Cardiac fibroblast (primary cell): ENCODE measurements around the gene KDM1B.

ENCODE experiments used
- DNase-seq, 2 donors: peaks; one replicate each; pipeline versions ENCODE4 v3.0.0 to v3.0.0-alpha.2; 2010; ENCODE audit warnings: low read depth in 2 of 2
- H3K4me3 ChIP-seq, 2 donors: replicated peaks in 1 of 2; 1 replicate in 1 of 2; 2 replicates in 1 of 2; pipeline ENCODE4 v1.5.1; 2011; ENCODE audit warnings: low read depth in 2 of 2, low read length in 2 of 2, mild to moderate bottlenecking in 2 of 2, moderate library complexity in 1 of 2
- TF ChIP-seq, protein P1 (sequence below): IDR thresholded peaks from one replicate; pipeline ENCODE4 v1.5.1; 2011; ENCODE audit warnings: low read depth, mild to moderate bottlenecking, low read length, inconsistent platforms

The KDM1B gene

DNA sequence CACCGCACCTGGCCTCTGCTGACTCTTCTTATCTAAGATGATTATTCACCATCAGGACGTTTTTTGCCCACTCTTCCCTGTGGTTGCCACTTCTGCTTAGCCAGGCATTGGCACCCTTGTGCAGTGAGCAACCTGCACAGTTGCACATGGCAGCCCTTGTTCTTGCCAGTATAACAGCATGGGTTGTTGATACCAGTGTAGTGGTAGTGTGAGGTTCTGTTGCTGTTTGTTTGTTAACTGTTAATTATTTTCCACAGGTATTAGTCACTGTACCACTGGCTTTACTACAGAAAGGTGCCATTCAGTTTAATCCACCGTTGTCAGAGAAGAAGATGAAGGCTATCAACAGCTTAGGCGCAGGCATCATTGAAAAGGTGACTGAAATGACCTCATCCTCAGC lies 57.0 kb downstream of the KDM1B start:
- DNase-seq = no peak
- TF ChIP-seq, protein P1, sequence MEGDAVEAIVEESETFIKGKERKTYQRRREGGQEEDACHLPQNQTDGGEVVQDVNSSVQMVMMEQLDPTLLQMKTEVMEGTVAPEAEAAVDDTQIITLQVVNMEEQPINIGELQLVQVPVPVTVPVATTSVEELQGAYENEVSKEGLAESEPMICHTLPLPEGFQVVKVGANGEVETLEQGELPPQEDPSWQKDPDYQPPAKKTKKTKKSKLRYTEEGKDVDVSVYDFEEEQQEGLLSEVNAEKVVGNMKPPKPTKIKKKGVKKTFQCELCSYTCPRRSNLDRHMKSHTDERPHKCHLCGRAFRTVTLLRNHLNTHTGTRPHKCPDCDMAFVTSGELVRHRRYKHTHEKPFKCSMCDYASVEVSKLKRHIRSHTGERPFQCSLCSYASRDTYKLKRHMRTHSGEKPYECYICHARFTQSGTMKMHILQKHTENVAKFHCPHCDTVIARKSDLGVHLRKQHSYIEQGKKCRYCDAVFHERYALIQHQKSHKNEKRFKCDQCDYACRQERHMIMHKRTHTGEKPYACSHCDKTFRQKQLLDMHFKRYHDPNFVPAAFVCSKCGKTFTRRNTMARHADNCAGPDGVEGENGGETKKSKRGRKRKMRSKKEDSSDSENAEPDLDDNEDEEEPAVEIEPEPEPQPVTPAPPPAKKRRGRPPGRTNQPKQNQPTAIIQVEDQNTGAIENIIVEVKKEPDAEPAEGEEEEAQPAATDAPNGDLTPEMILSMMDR = no peak
- H3K4me3 ChIP-seq = no peak overlapping the region

DNA sequence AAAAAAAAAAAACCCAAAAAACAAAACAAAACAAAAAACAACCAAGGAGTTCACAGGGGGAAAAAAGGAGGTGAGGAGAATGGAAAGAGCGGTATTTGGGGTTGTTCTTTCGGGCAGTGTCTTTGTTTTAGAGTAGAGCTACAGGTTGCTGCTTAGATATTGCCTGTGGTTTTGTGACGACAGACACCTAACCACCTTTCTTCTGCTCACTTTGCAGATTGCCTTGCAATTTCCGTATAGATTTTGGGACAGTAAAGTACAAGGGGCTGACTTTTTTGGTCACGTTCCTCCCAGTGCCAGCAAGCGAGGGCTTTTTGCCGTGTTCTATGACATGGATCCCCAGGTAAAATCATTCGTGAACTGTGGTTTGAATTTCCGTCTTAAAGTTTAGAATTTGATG lies 58.2 kb downstream of the KDM1B start:
- TF ChIP-seq, protein P1 = no peak
- H3K4me3 ChIP-seq = no peak overlapping the region
- no peak for DNase-seq

DNA sequence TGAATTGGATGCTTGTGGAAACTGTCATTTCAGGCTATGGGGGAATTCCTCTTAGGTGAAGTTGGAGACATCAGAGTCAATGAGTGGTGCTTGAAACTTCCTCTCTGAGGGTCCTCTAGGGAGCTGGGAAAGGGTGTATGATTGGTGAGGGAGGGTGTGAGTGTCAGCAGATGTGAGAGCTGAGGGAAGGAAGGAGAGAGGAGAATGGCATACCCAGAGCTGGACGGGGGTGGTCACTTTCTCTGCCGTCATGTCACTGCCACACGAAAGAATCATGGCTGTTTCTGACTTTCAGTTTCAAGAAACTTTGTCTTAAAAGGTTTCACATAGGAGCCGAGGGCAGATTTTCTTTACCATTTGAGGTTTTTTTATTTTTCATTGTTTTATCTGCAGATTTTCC lies 58.8 kb downstream of the KDM1B start:
- no peak for DNase-seq
- no peak overlapping the region for H3K4me3 ChIP-seq
- TF ChIP-seq, protein P1 = no peak

DNA sequence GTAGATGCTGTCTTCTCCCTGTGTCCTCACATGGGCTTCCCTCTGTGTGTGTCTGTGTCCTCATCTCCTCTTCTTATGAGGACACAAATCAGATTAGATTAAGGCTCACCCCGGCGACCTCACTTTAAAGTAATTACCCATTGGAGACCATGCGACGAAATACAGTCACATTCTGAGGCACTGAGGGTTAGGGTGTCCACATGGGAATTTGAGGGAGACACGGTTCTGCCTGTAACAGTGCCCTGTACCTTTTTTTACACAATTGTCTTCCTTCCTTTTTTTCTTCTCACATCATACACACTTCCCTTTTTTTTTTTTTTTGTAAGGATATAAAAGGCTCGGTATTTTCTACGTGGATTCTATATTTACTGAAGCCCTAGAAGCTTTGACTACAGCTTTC lies 60.2 kb downstream of the KDM1B start:
- DNase-seq = no peak
- no peak overlapping the region for H3K4me3 ChIP-seq
- TF ChIP-seq, protein P1 = no peak

DNA sequence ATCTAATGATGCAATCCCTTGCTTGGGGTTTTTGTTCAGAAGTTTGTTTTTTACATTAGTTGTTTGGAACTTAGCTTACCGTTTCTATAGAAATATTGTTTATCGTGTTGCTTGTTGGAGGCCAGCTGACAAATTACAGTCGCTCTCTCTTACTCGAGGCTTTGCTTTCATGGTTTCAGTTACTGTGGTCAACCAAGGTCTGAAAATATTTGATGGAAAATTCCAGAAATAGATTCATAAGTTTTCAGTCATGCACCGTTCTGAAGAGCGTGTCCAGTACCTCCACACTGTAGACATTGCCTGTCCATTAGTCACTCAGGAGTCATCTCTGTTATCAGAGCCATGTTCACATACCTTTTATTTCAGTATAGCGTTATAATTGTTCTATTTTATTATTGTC lies 61.2 kb downstream of the KDM1B start:
- TF ChIP-seq, protein P1 = no peak
- H3K4me3 ChIP-seq = no peak overlapping the region
- DNase-seq = peak; percentile 23 to 82

DNA sequence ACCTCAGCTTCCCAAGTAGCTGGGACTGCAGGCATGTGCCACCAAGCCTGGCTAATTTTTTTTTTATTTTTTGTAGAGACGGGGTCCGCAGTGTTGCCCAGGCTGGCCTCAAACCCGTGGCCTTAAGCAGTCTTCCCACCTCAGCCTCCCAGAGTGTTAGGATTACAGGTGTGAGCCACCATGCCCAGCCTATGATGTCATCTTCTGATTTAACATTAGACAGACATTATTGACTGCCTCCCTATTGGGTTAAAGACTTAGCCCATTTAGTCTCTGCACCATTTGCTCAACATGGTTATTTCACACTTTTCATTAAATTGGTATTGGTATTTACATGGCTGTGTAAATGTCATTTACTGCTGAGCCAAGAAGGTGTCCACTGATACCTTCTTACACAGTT lies 63.0 kb downstream of the KDM1B start:
- no peak overlapping the region for H3K4me3 ChIP-seq
- TF ChIP-seq, protein P1 = no peak
- no peak for DNase-seq

DNA sequence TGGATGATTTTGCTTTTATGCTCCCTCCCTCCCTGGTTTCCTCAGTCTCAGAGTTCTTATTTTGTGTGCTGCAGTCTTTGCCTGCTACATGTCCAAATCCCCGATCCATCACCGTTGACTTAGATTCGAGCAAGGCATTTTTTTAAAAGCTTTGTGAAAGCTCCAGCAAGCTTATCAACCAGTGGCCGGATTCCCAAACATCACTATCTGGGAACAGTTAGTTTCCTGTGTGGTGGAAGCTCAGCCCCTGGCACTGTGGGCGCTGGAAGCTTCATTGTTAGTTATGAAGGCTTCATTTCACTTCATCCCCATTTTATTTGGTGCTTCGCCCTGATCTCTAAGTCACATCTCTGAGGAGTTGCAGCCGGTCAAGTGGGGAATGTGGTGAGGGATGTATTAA lies 64.4 kb downstream of the KDM1B start:
- TF ChIP-seq, protein P1 = no peak
- peak in 1 of 2 donors; percentile 54 for DNase-seq
- H3K4me3 ChIP-seq = no peak overlapping the region
